T follicular helper cell (primary cell): ENCODE results near the gene C16orf86.
A peak's percentile ranks its signal among the peaks of the same experiment; 100 is the strongest.

Experiments used
- DNase-seq: peaks from one replicate; pipeline ENCODE4 v3.0.0-alpha.2; 2020; ENCODE audit warnings: low read depth

Gene C16orf86

DNA sequence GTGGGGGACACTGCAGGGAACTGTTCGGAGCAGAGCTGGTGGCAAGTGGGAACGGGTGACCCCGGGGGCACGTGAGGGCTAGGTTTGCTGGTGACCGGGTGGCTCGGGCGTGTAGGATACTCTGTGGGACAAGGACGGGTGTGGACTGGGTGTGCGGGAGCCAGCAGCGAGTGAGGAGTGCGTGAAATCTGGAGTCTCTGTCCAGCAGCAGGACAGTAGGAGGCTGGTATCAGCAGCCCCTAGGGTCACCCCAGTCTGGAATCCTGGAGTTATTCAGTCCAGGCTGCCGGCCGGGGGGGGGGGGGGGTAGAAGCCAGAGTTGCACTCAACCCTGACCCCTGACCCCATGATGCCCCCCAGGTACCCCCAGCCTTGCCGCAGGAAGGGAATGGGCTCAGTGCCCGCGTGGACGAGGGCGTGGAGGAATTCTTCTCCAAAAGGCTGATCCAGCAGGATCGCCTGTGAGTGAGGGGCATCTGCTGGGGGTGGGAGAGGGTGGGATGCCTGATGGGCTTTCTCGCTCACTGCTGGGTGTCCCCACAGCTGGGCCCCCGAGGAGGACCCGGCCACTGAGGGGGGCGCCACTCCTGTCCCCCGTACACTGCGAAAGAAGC is 12.7 kb upstream of the C16orf86 start:
- DNase-seq = no peak

DNA sequence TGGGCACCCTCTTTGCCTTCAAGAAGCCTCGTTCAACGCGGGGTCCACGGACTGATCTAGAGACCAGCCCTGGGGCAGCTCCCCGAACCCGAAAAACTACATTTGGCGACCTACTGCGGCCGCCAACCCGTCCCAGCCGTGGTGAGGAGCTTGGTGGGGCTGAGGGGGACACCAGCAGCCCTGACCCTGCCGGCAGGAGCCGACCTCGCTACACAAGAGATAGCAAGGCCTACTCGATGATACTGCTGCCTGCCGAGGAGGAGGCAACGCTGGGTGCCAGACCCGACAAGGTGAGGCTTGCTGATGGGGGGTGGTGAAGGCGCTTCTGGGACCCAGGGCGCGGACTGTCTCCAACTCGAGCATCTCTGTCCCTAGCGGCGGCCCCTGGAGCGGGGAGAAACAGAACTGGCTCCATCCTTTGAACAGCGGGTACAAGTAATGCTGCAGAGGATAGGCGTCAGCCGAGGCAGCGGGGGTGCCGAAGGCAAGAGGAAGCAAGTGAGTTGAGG is 12.2 kb upstream of the C16orf86 start:
- no peak for DNase-seq

DNA sequence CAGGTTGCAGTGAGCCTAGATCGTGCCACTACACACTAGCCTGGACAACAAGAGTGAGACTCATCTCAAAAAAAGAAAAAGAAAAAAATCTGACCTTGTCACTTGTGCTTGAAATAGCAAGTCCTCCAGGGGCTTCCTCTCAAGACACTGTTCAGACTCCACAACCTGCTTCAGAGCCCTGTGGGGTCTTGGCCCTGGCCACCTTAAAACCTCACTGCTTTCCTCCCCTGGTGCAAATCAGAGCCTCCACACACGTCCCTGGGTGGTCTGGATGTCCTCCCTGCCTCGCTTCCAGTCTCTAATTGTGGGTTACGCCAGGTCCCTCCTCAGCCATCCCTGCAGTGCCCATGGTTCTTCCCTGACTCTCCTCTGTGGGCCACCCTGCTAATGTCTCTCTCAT is 11.3 kb upstream of the C16orf86 start:
- no peak for DNase-seq

DNA sequence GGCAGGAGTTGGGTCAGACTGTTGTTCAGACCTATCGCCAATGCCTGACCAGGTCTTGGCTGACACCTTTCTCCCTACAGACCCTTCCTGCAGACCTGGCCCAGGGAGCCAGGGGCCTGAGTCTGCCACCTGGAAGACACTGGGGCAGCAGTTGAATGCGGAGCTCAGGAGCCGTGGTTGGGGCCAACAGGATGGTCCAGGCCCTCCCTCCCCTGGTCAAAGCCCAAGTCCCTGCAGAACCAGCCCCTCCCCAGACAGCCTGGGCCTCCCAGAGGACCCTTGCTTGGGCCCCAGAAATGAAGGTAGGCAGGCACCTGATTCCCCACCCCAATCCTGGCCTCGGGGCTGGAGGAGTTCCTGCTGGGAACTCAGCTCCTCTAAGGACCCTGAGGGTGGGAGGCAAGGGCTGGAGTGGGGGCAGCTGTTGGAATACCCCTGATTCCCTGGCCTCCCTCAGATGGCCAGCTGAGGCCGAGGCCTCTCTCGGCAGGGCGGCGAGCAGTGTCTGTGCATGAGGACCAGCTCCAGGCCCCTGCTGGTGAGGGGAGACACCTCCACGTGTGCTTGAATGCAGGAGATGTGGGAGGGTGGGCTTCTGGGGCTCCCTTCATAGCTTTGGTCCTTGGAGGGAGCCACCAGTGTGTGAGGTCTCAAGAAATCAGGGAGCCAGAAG is 10.1 kb upstream of the C16orf86 start:
- no peak for DNase-seq

DNA sequence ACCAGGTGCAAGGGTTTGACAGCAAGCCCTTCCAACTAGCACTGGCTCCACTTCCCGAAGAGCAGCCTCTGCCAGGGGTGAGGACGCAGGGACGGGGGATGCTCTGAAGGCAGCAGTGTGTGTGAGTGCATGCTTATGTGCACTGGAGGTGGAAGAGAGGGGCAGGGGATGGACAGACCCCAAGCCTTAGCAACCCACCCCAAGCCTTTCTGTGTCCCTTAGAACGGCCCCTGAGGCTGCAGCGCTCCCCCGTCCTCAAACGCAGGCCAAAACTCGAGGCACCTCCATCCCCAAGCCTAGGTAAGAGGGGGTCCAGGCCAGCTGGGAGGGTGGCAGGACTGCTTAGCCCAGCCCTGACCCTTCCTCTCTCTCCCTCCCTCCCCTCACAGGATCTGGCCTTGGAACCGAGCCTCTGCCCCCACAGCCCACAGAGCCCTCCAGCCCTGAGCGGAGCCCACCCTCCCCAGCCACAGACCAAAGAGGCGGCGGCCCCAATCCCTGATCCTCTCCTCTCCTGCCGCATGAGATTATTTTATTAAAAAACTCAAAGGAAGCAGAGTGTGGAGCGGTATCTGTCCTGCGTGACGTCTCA is 9.5 kb upstream of the C16orf86 start:
- no peak for DNase-seq

DNA sequence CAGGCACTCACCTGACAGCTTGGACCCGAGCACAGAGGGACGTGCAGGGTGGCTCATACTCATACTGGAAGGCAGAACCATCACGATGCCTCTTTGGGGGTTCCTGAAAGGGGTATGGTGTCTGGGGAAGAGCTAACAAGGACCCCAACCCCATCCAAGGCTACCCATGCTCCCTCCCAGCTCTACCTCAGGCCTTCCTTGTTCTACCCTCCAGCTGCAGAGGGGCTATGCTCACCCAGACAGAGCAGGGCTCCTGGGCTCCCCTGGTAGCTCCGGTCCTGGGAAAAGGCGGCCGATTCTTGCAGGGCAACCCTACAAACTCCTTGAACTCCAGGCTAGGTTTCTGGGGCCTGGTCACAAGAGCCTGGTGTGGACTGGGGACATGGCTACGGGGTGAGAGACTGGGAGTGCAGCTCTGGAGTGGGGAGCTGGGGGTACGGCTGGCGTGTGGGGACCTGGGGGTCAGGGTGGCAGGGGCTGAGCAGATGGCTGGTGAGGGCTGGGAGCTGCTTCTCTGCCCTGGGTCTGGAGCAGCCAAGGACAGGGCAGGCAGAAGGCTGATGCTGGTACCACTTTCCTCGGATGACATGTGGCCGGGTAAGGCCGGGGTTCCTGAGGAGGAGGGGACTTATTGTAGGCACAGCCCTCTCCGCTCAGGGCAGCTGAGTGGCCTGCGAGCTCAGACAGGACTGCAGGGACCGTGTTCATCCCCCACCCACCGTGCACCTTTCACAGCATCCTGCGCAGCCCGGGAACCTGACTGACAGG is 8.7 kb upstream of the C16orf86 start:
- no peak for DNase-seq

DNA sequence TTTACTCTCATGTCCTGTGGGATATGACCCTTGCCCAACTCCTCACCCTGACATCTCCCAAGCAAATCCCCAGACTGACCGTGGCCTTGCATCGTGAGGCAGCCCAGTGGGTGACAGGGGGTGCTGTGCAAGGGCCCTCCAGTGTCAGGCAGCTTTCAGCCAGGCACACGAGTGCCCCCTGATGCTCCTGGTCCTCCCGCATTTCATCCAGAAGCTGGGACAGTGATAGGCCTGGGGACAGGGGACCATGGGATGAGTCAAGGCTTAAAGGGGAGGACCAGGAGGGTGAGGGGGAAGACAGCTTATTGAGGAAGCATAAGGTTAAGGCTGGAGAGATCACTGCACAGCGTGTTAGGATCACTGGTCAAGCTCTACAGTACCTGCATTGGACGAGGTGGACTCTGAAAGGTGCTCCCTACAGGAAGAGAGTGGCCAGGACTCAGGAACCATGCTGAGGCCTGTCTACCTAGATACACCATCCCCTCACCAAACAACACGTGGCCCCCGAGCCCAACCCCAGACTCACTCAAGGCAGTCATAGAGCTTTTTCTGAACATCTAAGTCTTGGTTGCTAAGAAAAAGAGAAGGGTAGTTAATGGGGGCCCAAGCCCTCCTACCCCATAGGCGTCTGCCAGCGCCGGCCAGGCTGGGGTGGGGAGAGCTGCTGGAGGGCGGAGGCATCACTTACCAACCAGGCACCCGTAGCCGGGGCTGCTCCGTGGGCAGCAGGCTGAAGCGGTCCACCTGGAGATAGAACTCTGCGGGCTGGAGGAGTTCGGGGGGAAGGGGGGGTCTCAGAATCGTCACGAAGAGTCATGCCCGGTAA is 7.6 kb upstream of the C16orf86 start:
- no peak for DNase-seq

DNA sequence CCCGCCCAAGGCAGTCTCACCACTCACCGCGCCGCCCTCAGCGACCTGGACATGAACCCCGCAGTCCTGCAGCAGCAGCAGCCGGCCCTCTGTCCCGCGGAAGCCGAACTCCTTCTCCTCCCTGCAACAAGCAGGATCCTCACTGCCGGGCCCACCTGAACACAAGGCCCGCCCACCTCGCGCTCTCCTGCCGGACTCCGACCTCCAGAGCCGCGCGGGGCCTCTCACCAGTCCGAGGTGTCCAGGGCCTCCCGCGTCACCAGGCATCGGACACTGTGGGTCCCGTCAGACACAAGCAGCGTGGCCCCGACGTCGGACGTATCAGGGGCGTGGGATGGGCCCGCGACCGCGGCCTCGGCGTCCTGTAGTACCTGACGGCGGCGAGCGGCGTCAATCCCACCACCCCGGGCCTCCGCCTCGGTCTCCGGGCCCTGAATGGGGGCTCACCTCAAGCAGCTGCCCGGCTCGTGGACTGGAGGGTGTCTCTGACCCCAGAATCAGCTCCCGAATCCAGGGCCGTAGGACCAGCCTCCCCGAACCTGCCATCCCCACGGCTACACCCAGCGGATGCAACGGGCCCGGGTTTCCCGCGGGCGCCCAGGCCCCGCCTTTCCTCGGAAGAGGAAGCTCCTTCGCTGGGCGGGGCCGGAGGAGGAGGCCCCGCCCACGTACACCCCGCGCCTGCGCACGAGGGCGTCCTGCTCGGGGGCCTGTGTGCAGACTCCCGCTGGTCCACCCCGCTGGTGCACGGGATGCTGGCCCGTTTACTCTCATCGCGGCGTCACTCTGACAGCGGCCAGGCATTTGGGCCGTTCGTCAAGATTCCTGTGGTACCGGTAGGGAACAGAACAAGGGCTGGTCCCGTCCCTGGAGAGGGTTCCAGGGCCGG is 6.7 kb upstream of the C16orf86 start, which contains the start of gene ACD:
TSS of gene ACD (minus strand) at position 586 of the 889 bp plus-strand sequence. CDS start at position 546, 40 bp downstream.
- peak; percentile 89 for DNase-seq

DNA sequence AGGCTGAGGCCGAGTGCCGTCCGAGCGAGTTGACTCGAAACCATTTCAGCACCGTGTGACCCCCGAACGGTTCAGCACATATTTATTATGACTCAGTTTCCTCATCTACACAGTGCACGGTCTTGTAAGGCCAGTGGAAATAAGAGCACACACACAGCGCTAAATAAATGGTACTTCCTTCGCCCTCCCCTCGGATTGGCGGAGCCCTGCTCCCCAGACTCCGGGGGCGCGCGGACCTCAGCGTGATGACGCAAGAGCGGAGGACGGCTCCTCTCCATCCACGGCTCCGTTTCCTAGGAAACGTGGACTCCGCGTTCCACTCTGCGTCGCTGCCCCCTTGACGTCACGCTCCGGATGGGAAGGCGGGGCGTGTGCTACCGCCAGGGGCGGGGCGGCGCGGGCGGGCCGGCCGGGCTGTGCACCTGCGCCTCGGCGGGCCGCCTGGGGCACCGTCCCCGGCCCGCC is 6.0 kb upstream of the C16orf86 start, which contains the start of gene PARD6A:
TSS of gene PARD6A (plus strand) at position 397 of the 465 bp plus-strand sequence. CDS start 79 bp downstream, outside the sequence.
- peak; percentile 92 for DNase-seq

DNA sequence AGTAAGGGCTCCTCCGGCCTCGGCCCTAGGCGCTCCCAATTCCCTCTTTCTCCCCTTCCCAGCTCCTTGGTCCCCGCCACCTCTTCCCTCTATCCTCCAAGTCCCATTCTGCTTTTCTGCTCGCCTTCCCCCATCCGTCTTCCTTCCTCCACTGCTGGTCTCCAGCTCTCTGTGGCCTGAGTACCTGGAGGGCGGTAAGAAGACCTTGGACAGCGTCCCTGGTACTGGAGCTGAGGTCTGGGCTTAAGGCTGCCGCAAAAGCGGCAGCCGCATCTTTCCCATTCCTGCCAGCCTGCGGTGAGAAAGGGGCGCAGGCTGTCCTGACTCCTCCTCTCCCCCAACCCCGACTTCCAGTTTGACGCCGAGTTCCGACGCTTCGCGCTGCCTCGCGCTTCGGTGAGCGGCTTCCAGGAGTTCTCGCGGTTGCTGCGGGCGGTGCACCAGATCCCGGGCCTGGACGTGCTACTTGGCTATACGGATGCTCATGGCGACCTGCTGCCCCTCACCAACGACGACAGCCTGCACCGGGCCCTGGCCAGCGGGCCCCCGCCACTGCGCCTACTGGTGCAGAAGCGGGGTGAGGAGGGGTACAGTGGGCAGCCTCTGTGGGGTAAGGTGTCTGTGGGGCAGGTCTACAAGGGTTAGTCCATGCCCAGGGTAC is 5.4 kb upstream of the C16orf86 start:
- DNase-seq = no peak

DNA sequence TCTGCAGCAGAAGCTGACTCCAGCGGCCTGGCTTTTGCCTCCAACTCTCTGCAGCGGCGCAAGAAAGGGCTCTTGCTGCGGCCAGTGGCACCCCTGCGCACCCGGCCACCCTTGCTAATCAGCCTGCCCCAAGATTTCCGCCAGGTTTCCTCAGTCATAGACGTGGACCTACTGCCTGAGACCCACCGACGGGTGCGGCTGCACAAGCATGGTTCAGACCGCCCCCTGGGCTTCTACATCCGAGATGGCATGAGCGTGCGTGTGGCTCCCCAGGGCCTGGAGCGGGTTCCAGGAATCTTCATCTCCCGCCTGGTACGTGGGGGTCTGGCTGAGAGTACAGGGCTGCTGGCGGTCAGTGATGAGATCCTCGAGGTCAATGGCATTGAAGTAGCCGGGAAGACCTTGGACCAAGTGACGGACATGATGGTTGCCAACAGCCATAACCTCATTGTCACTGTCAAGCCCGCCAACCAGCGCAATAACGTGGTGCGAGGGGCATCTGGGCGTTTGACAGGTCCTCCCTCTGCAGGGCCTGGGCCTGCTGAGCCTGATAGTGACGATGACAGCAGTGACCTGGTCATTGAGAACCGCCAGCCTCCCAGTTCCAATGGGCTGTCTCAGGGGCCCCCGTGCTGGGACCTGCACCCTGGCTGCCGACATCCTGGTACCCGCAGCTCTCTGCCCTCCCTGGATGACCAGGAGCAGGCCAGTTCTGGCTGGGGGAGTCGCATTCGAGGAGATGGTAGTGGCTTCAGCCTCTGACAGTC is 4.5 kb upstream of the C16orf86 start:
- no peak for DNase-seq

DNA sequence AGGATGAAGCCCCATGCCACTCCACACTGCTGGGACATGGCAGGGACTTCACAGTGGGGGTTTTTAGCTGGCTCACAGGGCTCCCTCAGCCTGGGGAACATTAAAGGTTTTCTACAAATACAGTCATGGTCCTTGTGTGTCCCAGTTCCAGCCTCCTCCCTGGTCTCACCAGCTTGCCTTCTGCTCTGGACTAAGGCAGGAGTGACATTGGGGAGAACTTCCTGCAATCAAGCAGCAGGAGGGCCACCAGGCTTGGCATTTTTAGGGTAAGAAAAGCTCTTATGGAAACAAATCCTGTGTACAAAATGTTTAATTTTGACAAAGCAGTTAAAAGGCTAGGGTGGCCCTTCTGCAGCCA is 4.0 kb upstream of the C16orf86 start:
- DNase-seq = no peak

DNA sequence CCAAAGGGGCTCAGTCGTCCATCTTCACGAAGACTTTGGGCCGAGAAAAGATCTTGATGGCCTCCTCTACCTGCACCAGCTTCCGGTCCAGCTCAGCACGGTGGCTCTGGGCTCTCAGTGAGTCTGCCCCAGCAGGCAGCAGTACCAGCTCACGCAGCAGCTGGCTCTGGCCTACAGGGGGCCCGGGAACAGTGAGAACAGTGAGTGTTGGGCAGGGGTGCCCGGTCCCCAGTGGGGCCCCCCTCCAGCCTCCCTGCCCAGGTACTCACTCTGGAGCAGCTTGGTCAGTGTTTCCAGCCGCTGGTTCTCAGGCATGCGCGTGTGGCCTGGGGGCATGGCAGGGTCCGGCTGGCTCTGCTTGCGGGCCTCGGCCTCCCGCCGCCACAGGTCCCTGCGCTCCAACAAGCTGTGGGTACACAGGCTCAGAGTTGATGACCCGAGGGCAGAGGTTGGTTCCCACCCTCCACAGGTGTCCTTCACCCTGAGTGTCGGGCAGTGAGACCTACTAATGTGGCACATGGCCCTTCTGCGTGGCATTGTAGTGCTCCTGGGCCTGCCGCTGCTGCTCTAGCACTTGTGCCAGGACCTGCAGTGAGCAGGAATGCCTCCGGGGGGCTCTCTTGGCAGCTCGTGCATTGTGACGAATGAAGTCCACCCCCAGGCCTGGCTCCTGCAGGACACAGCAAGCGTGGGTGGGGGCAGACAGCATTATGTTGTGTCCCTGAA is 3.3 kb upstream of the C16orf86 start:
- DNase-seq = no peak

DNA sequence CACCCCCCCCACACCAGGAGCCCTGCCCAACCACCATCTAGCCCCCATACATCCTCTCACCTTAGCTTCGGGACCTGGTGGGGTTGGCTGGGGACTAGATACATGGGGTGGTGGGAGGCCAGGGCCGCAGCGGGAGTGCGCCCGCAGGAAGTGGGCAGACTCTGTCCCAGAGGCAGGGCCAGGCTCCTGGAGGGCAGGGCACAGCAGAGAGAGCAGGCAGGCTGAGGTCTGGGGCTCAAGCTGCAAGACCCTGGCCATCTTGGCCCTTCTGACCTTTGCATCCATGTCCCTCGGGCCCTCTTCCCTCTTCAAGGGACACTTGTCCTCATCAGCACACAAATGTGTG is 2.8 kb upstream of the C16orf86 start:
- no peak for DNase-seq

DNA sequence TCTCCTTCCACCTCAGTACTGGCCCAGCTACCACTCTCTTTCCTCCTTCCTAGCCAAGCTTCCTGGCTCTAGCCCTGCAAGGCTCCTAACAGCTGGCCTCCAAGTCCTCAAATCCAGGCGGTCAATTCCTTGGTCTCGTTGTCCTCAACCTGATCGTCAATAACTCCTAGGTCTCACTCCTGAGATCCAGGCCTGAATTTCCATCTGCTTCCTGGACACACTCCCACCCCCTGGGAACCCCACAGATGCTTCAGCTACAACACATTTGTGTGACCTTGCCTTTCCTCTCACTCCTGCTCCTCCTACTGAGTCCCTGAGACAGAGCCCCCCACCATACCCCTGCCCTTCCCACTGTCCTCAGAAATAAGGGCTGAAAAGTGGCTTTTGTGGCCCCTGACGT is 2.4 kb upstream of the C16orf86 start:
- no peak for DNase-seq

DNA sequence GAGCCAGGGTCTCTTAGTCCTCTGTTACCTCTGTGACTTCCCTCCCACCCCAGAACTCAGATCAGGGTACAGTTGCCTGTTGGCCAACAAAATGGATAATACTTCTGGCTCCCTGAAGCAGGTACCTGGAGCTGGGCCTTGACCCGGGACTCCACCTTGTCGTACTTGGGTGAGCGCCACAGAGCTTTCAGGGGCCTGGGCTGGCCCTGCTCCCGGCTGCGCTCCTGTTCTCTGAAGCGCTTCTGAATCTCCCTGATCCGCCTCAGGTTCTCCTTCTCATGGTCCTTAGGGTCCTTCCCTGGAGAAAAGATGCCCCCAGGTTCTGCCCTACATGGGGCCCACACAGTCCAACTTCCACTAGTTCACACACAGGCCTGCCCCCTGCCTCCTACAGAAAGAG is 1.7 kb upstream of the C16orf86 start:
- no peak for DNase-seq

DNA sequence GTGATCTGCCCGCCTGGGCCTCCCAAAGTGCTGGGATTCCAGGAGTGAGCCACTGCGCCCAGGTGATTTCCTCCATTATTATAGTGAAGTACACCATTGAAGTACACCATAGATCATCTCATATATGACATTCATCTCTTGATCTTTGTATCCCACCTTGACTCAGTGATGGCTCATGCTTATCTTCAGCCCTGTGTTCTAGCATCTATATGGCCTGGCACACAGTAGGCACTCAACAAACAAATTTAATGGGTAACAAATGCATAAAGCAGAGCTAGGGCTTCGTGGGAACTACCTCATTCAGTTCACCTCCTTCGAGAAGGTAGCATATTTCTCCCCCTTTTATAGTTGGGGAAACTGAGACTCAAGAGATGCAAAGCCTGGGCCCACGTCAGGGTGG is 1.0 kb upstream of the C16orf86 start:
- DNase-seq = no peak

DNA sequence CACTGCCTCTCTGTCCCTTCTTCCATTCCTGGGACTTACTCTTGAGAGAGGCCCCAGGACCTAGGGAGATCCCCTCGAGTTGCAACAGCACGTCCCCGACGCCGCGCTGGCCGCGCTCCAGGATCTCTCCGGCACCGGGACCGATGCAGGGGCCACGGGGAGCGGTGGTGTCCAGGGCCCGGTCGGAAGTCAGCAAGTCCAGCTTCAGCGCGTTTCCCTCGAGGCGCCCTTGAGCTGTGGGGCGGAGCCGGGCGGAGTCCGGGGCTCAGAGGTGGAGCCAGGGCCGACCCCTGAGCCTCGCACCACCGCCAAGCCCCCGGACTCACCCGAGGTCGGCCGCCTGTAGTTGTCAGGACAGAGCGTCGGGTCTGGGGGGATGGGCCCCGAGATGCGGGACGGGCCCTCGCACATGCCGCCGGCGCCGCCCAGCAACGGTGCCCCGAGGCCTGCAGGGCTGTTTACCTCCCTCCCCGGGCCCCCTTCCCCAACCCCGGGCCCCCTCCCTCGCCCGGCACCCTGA is 522 bp upstream of the C16orf86 start:
- DNase-seq = no peak
